ENCODE measurements around the gene LGALS9B. TPM values are rescaled to one million over a fixed set of nuclear protein-coding genes. Genes with fewer than 3 reads are reported as not detected.
"Not testable (repeated sequence)": the region's sequence is repeated elsewhere in the genome, so short reads cannot be mapped to it uniquely, and the experiment has no call there.

LGALS9B gene
- polyA plus RNA-seq, 1 experiment, result not detected

GRCh38 chr17:20457848-20458381, 9.4 kb downstream of the LGALS9B start:
- H3K27me3 ChIP-seq (ENCODE audit: control insufficient read depth, insufficient read depth, low read length); CTCF ChIA-PET; H3K36me3 ChIP-seq (ENCODE audit: control insufficient read depth, insufficient read depth, low read length); POLR2A ChIA-PET; H3K4me3 ChIP-seq (ENCODE audit: low read depth, low read length); DNase-seq (ENCODE audit: low read depth): not testable (repeated sequence)

DNA sequence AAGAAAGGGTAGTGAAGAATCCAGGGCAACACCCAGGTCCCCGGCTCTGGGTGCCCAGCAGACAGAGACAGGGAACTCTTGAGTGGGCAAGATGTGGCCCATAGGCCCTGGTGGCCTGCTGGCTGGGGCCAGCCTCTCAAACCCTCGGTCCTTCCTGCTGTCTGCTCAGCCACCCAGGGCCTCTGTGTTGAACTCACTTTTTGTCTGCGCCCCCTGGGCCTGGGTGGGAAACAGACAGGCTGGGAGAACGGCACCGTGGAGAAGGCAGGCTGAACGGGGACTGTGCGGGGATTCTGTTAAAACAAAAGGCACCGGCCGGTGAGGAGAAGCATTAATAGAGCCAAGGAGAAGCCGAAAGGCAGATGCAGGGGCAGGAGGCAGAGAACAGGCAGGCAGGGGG, 12.2 kb downstream of the LGALS9B start:
- DNase-seq (ENCODE audit: low read depth); CTCF ChIA-PET; POLR2A ChIA-PET: not testable (repeated sequence)

GRCh38 chr17:20453820-20454434, 13.4 kb downstream of the LGALS9B start:
- H3K36me3 ChIP-seq (ENCODE audit: control insufficient read depth, insufficient read depth, low read length); POLR2A ChIA-PET; H3K4me3 ChIP-seq (ENCODE audit: low read depth, low read length); H3K27me3 ChIP-seq (ENCODE audit: control insufficient read depth, insufficient read depth, low read length); CTCF ChIA-PET; DNase-seq (ENCODE audit: low read depth): not testable (repeated sequence)

More for the DNA sequence above, 12.2 kb downstream of the LGALS9B start:
- not testable (repeated sequence) for H3K36me3 ChIP-seq (ENCODE audit: control insufficient read depth, insufficient read depth, low read length); H3K27me3 ChIP-seq (ENCODE audit: control insufficient read depth, insufficient read depth, low read length); H3K4me3 ChIP-seq (ENCODE audit: low read depth, low read length)

DNA sequence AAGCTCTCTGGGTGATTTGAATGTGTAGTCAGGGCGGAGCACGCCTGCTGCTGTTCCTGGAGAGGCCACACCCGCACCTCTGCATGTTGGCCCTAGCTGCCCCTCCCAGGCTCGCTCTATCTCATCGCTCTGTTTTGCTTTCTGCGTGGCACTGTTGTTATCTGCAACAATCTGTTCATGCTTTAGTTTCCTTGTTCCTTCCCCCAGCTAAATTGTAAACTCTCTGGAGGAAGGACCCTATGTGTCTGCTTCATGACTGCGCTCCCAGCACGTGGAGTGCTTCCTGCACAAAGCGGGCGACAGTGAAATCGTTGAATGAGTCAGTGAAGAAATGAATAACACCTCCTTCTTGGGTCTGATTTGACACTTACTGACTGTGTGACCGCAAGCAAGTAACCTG, 16.5 kb downstream of the LGALS9B start:
- CTCF ChIA-PET; H3K27me3 ChIP-seq (ENCODE audit: control insufficient read depth, insufficient read depth, low read length); DNase-seq (ENCODE audit: low read depth); POLR2A ChIA-PET; H3K4me3 ChIP-seq (ENCODE audit: low read depth, low read length); H3K36me3 ChIP-seq (ENCODE audit: control insufficient read depth, insufficient read depth, low read length): not testable (repeated sequence)

DNA sequence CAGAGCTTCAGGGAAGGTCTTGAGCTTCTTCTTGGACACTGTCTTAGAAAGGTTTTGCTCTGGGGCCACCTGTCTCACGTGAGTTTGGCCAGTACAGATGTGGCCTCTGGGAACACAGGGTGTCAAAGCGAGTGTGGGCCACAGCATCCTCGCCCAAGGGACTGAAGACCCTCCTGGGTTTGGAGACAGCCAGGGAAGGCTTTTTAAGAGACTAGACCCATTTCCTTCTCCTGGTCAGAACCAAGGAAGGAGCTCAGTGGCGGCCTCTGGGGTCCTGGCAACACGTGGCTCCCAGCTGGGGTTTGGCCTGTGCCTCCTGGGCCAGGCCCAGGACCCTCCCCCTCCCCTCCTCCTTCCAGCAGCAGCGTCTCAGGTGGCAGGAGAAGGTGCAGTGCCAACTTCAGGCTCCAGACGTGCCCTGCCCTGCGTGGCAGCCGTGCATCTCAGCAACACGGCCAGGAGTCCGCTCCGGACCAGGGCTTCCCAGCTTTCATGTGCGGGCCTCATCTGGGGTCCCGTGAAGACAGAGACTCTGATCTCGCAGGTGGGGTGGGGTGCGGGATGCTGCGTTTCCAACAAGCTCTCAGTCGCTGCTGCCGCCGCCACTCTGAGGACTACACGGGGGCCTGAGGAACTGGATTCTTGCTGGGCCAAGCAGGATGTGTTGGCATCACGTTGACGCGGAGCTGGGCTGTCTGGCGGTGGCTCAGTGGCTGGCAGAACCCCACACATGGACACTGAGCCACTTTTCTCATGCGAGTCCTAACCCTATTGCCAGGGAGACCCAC, 19.6 kb downstream of the LGALS9B start:
- CTCF ChIA-PET, result interaction anchor here (1.2 kb wide), 1 partner anchor 546 kb away, joined by 3 read pairs; no protein-coding TSS in a partner anchor
- H3K4me3 ChIP-seq (ENCODE audit: low read depth, low read length); H3K36me3 ChIP-seq (ENCODE audit: control insufficient read depth, insufficient read depth, low read length); DNase-seq (ENCODE audit: low read depth); H3K27me3 ChIP-seq (ENCODE audit: control insufficient read depth, insufficient read depth, low read length); POLR2A ChIA-PET: not testable (repeated sequence)

- DNase-seq (ENCODE audit: low read depth); H3K36me3 ChIP-seq (ENCODE audit: control insufficient read depth, insufficient read depth, low read length); POLR2A ChIA-PET; H3K4me3 ChIP-seq (ENCODE audit: low read depth, low read length); H3K27me3 ChIP-seq (ENCODE audit: control insufficient read depth, insufficient read depth, low read length): not testable (repeated sequence)
- TF ChIP-seq, protein P1, sequence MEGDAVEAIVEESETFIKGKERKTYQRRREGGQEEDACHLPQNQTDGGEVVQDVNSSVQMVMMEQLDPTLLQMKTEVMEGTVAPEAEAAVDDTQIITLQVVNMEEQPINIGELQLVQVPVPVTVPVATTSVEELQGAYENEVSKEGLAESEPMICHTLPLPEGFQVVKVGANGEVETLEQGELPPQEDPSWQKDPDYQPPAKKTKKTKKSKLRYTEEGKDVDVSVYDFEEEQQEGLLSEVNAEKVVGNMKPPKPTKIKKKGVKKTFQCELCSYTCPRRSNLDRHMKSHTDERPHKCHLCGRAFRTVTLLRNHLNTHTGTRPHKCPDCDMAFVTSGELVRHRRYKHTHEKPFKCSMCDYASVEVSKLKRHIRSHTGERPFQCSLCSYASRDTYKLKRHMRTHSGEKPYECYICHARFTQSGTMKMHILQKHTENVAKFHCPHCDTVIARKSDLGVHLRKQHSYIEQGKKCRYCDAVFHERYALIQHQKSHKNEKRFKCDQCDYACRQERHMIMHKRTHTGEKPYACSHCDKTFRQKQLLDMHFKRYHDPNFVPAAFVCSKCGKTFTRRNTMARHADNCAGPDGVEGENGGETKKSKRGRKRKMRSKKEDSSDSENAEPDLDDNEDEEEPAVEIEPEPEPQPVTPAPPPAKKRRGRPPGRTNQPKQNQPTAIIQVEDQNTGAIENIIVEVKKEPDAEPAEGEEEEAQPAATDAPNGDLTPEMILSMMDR (IDR thresholded peaks at IDR 0.05; ENCODE audit: insufficient read depth, low read depth, low read length), result peak; percentile 26; the same call in 1 of the 2 replicates
- CTCF ChIA-PET, result interaction anchor here (1.2 kb wide), 1 partner anchor 547 kb away, joined by 3 read pairs; no protein-coding TSS in a partner anchor
These were observed 20.4 kb downstream of the LGALS9B start for GRCh38 chr17:20446895-20447294.

- POLR2A ChIA-PET; H3K27me3 ChIP-seq (ENCODE audit: control insufficient read depth, insufficient read depth, low read length); DNase-seq (ENCODE audit: low read depth); H3K4me3 ChIP-seq (ENCODE audit: low read depth, low read length); CTCF ChIA-PET; H3K36me3 ChIP-seq (ENCODE audit: control insufficient read depth, insufficient read depth, low read length): not testable (repeated sequence)
These were observed 22.6 kb downstream of the LGALS9B start for GRCh38 chr17:20444581-20445236.

DNA sequence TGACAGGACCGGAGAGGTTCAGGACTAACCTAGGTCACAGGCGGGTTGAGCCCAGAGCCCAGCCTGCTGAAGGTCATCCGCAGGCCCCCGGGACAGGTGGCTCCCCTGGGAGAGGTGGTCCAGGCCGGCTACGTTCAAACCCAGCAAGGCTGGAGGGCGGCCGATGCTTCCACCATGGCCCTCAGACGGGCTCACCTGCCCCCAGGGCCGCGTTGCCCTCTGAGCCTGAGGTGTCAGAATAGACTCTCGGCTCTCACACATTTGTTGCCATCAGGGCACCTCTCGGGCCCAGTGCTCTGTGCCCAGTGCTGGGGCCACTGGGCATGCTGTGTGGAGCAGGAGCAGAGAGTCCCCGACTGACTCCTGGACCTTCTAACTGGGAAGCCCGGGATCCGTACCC, 23.2 kb downstream of the LGALS9B start:
- H3K4me3 ChIP-seq (ENCODE audit: low read depth, low read length); H3K27me3 ChIP-seq (ENCODE audit: control insufficient read depth, insufficient read depth, low read length); H3K36me3 ChIP-seq (ENCODE audit: control insufficient read depth, insufficient read depth, low read length); DNase-seq (ENCODE audit: low read depth); POLR2A ChIA-PET; CTCF ChIA-PET: not testable (repeated sequence)

DNA sequence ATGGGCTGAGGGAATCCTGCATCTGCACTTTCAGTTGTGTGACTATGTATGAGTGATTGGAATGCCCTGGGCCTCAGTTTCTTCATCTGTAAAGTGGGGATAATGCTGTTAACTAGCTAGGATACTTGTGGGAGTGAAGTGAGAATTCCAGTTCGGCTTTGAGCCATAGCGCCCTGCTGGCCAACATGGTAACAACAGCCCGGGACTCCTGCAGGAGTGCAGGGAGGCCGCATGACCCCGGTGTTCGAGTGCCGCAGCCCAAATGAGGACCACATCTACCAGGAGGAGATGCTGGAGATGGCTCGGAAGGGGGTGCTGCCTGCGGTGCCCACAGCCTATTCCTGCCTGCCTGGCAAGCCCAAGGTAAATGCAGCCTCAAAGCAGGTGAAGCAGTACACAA, 23.7 kb downstream of the LGALS9B start:
- POLR2A ChIA-PET; DNase-seq (ENCODE audit: low read depth); CTCF ChIA-PET; H3K4me3 ChIP-seq (ENCODE audit: low read depth, low read length); H3K36me3 ChIP-seq (ENCODE audit: control insufficient read depth, insufficient read depth, low read length); H3K27me3 ChIP-seq (ENCODE audit: control insufficient read depth, insufficient read depth, low read length): not testable (repeated sequence)

GRCh38 chr17:20440665-20441064, 26.7 kb downstream of the LGALS9B start:
- POLR2A ChIA-PET; H3K36me3 ChIP-seq (ENCODE audit: control insufficient read depth, insufficient read depth, low read length); H3K27me3 ChIP-seq (ENCODE audit: control insufficient read depth, insufficient read depth, low read length); DNase-seq (ENCODE audit: low read depth); CTCF ChIA-PET; H3K4me3 ChIP-seq (ENCODE audit: low read depth, low read length): not testable (repeated sequence)

- POLR2A ChIA-PET; H3K36me3 ChIP-seq (ENCODE audit: control insufficient read depth, insufficient read depth, low read length); CTCF ChIA-PET; DNase-seq (ENCODE audit: low read depth); H3K27me3 ChIP-seq (ENCODE audit: control insufficient read depth, insufficient read depth, low read length); H3K4me3 ChIP-seq (ENCODE audit: low read depth, low read length): not testable (repeated sequence)
These were observed 32.2 kb downstream of the LGALS9B start for GRCh38 chr17:20435166-20435565.

DNA sequence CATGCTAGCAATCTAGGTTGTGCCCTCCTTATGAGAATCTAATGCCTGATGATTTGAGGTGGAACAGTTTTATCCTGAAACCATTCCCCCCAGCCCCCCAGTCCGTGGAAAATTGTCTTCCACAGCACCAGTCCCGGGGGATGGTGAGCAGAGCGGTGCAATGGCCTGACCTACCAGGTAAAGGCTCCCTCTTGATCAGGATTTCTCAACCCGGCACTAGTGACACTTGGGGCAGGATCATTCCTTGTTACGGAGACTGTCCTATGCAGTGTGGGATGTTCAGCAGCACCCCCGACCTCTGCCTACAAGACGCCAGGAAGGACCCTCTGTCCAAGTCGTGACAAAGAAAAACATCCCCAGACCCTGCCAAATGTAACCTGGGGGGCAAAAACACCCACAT, 34.0 kb downstream of the LGALS9B start:
- H3K4me3 ChIP-seq (ENCODE audit: low read depth, low read length); H3K36me3 ChIP-seq (ENCODE audit: control insufficient read depth, insufficient read depth, low read length); DNase-seq (ENCODE audit: low read depth); H3K27me3 ChIP-seq (ENCODE audit: control insufficient read depth, insufficient read depth, low read length); POLR2A ChIA-PET; CTCF ChIA-PET: not testable (repeated sequence)
